SHP77 (cell line): ENCODE measurements around the gene RAD18.

Experiments used
- DNase-seq, 2 experiments: peaks; one replicate each; lab custom pipeline; 2025; lab: John Stamatoyannopoulos, UW

The RAD18 gene

GRCh38 chr3:8963137-8963853 is at the start of gene RAD18:
Gene RAD18, minus strand, starts transcription at chr3:8963472. Its CDS starts 87 bp downstream, at chr3:8963385.
- DNase-seq, result peak; percentile 79 to 88

- DNase-seq, result no peak
These were observed 49.2 kb upstream of the RAD18 start for GRCh38 chr3:9012521-9012920.

GRCh38 chr3:9009976-9010545 is 46.8 kb upstream of the RAD18 start:
- DNase-seq, result no peak

- no peak for DNase-seq
These were observed 45.4 kb upstream of the RAD18 start for GRCh38 chr3:9008550-9009255.

- DNase-seq, result no peak
These were observed 44.7 kb upstream of the RAD18 start for GRCh38 chr3:9007928-9008327.

- no peak for DNase-seq
These were observed 43.9 kb upstream of the RAD18 start for GRCh38 chr3:9007213-9007612.

GRCh38 chr3:9000041-9000440 is 36.8 kb upstream of the RAD18 start:
- no peak for DNase-seq

GRCh38 chr3:8997151-8997550 is 33.9 kb upstream of the RAD18 start:
- DNase-seq, result no peak

- no peak for DNase-seq
These were observed 33.4 kb upstream of the RAD18 start for GRCh38 chr3:8996681-8997121.

- DNase-seq, result no peak
These were observed 32.9 kb upstream of the RAD18 start for GRCh38 chr3:8996216-8996615.

- DNase-seq, result no peak
These were observed 31.0 kb upstream of the RAD18 start for GRCh38 chr3:8994226-8994625.

- no peak for DNase-seq
These were observed 30.1 kb upstream of the RAD18 start for GRCh38 chr3:8993331-8993730.

GRCh38 chr3:8992854-8993253 is 29.6 kb upstream of the RAD18 start:
- no peak for DNase-seq

GRCh38 chr3:8992199-8992598 is 28.9 kb upstream of the RAD18 start:
- no peak for DNase-seq

GRCh38 chr3:8990266-8991215 is 27.3 kb upstream of the RAD18 start:
- DNase-seq, result no peak

- DNase-seq, result no peak
These were observed 25.7 kb upstream of the RAD18 start for GRCh38 chr3:8988791-8989558.

- no peak for DNase-seq
These were observed 25.0 kb upstream of the RAD18 start for GRCh38 chr3:8988384-8988655.

- peak; percentile 47 to 63 for DNase-seq
These were observed 24.5 kb upstream of the RAD18 start for GRCh38 chr3:8987645-8988383.

- no peak for DNase-seq
These were observed 24.0 kb upstream of the RAD18 start for GRCh38 chr3:8987226-8987625.

GRCh38 chr3:8986741-8987140 is 23.5 kb upstream of the RAD18 start:
- no peak for DNase-seq

- DNase-seq, result no peak
These were observed 22.6 kb upstream of the RAD18 start for GRCh38 chr3:8985876-8986275.
